ENCODE data around the gene FLNB.

DNA sequence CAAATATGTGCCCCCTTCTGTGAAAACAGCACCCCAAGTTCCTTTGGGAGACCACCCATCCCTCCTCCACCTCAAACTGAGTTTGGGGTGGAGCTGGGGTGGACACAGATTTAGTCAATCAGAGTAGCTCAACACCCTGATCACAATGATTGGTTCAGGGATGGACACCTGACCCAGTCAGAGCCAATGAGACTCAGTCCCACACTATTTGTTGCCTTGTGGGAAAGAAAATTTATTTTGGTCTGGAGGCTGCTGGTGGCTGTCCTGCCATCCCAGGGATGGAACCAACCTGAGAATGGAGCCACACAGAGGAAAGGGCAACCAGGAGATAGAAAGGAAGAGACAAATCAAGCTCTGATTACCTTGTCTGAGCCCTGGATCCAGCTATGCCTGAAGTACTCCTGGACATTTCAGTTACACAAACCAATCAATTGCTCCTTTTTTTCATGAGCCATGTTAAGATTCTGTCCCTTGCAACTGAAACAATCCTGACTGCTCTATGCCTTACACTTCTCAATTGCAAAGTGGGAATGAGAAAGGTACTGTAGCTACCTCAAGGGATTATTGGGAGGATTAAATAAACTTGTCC, 192.0 kb downstream of the FLNB start:
- TF ChIP-seq CTCF (IDR thresholded peaks at IDR 0.05; ENCODE audit: poor library complexity, severe bottlenecking) = no peak
- TF ChIP-seq EP300 (conservative IDR thresholded peaks at IDR 0.05; ENCODE audit: poor library complexity, severe bottlenecking) = no peak
- no peak for TF ChIP-seq REST (IDR thresholded peaks at IDR 0.05; ENCODE audit: borderline replicate concordance)
- TF ChIP-seq EZH2 (IDR thresholded peaks at IDR 0.05; ENCODE audit: borderline replicate concordance, insufficient read depth, low read length, poor library complexity, severe bottlenecking) = no peak
- no peak for TF ChIP-seq SMC3 (conservative IDR thresholded peaks at IDR 0.05; ENCODE audit: poor library complexity)
- TF ChIP-seq MXI1 (conservative IDR thresholded peaks at IDR 0.05; ENCODE audit: poor library complexity, severe bottlenecking) = no peak
- no peak for TF ChIP-seq TAF1 (IDR thresholded peaks at IDR 0.05; ENCODE audit: low read depth)
- TF ChIP-seq POLR2AphosphoS5 (IDR thresholded peaks at IDR 0.05) = no peak
- TF ChIP-seq RAD21 (conservative IDR thresholded peaks at IDR 0.05) = no peak
